IMR-90 (cell line): ENCODE measurements around the gene NXF3. TPM values are rescaled to one million over a fixed set of nuclear protein-coding genes. Genes with fewer than 3 reads are reported as not detected.

Experiments
- polyA plus RNA-seq, 3 experiments: library from polyadenylated mRNA; depleted of rRNA; stranded (reverse); fragments of >200 nt; gene quantifications; 2 replicates each; pipeline ENCODE4 v1.2.3, GENCODE V29; 2012; ENCODE audit warnings: low replicate concordance in 1 of 3
- total RNA-seq: library from RNA; depleted of rRNA; stranded (reverse); fragments of >200 nt; gene quantifications from 2 replicates; pipeline ENCODE4 v1.2.3, GENCODE V29; 2012; rRNA removed

NXF3 gene
- total and polyA plus RNA-seq, 2 of the 4 experiments (the other 2 are of a cell fraction), result not detected

Other genes with a start within 250 kb of the NXF3 start
- gene RAB40AL, start 155.9 kb downstream of the NXF3 start, total RNA-seq, result 0.28 and 0.36 TPM in 2 replicates
- gene RAB40AL, start 155.9 kb downstream of the NXF3 start, polyA plus RNA-seq (2012; rRNA removed), result 0.24 and 0.34 TPM in 2 replicates
- gene BEX1, start 29.0 kb downstream of the NXF3 start, total RNA-seq, result 0.18 TPM in 1 of 2 replicates, not detected in the other
- 0.27 and 0.49 TPM in 2 replicates for gene BEX1, start 29.0 kb downstream of the NXF3 start, polyA plus RNA-seq (2012; rRNA removed)
- gene BEX4, start 122.0 kb upstream of the NXF3 start, total RNA-seq, result 0.54 and 3.3 TPM in 2 replicates
- gene BEX4, start 122.0 kb upstream of the NXF3 start, polyA plus RNA-seq (2012; rRNA removed), result 4.5 and 6.8 TPM in 2 replicates
- gene TCEAL8, start 162.0 kb upstream of the NXF3 start, total RNA-seq, result 31.5 and 91.4 TPM in 2 replicates
- 43.7 and 57.6 TPM in 2 replicates for gene TCEAL8, start 162.0 kb upstream of the NXF3 start, polyA plus RNA-seq (2012; rRNA removed)
- not detected in 2 replicates for gene TCEAL5, start 183.6 kb upstream of the NXF3 start, total RNA-seq
- gene TCEAL5, start 183.6 kb upstream of the NXF3 start, polyA plus RNA-seq (2012; rRNA removed), result not detected in 2 replicates
- 0.28 TPM in 1 of 2 replicates, not detected in the other for gene BEX2, start 217.8 kb upstream of the NXF3 start, total RNA-seq
- gene BEX2, start 217.8 kb upstream of the NXF3 start, polyA plus RNA-seq (2012; rRNA removed), result 0.13 and 0.19 TPM in 2 replicates
- gene TCEAL7, start 237.1 kb upstream of the NXF3 start, total RNA-seq, result 6.5 and 16.1 TPM in 2 replicates
- gene TCEAL7, start 237.1 kb upstream of the NXF3 start, polyA plus RNA-seq (2012; rRNA removed), result 12.1 and 15.4 TPM in 2 replicates